ENCODE results near the gene KRTAP10-8. TPM values are rescaled to one million over a fixed set of nuclear protein-coding genes. Genes with fewer than 3 reads are reported as not detected.

The KRTAP10-8 gene
- total RNA-seq, 1 experiment from 2014 or later = not detected

GRCh38 chr21:44576025-44576420, 35.9 kb upstream of the KRTAP10-8 start:
- Histone ChIP-seq H3K9me3 (ENCODE audit: control insufficient read depth, insufficient read depth, low read depth, low read length) (0 out of 2 replicates have a peak, but pooled peaks cover under 1% of the 10 kb centered on the region), H3K4me1 (ENCODE audit: control insufficient read depth, insufficient read depth, low read length) (peaks cover 5% of the 10 kb centered on the region; the same call in 1 of the 2 replicates), H3K36me3 (ENCODE audit: control insufficient read depth, insufficient read depth, low read length) (no peaks in the 10 kb centered on the region), H3K4me3 (ENCODE audit: low read depth in 2 of 2, low read length in 2 of 2) (no peak overlapping the region), H3K27me3 (ENCODE audit: control insufficient read depth, insufficient read depth, low read length) (no peaks in the 10 kb centered on the region), H3K27ac (ENCODE audit: low read length) (no peak overlapping the region)
- in situ Hi-C loops (cut with HindIII; ENCODE audit: low pct_unique_long_range_greater_than_20kb, low sequenced_read_pairs) (no loop called here), intact Hi-C loops (cut with micrococcal nuclease; ENCODE audit: unreplicated experiment) (no loop called here)
- ChIA-PET CTCF (no interaction called here), POLR2A (no interaction called here)
- ATAC-seq = no peak
- no TSS peak for BruUV-seq (replicated peaks)
- no peak for DNase-seq (ENCODE audit: low read depth, low spot score)
- TF ChIP-seq REST (IDR thresholded peaks at IDR 0.05; ENCODE audit: insufficient read depth in 1 of 2, low read depth in 2 of 2, low read length in 1 of 2) (no peak), TCF7L2 (IDR thresholded peaks at IDR 0.05; ENCODE audit: low read depth, low read length) (no peak), CTCF (IDR thresholded peaks at IDR 0.05) (no peak), SIN3A (IDR thresholded peaks at IDR 0.05; ENCODE audit: borderline replicate concordance, insufficient read depth, low read depth, low read length) (no peak), POLR2AphosphoS5 (IDR thresholded peaks at IDR 0.05; ENCODE audit: low read depth, low read length) (no peak)

DNA sequence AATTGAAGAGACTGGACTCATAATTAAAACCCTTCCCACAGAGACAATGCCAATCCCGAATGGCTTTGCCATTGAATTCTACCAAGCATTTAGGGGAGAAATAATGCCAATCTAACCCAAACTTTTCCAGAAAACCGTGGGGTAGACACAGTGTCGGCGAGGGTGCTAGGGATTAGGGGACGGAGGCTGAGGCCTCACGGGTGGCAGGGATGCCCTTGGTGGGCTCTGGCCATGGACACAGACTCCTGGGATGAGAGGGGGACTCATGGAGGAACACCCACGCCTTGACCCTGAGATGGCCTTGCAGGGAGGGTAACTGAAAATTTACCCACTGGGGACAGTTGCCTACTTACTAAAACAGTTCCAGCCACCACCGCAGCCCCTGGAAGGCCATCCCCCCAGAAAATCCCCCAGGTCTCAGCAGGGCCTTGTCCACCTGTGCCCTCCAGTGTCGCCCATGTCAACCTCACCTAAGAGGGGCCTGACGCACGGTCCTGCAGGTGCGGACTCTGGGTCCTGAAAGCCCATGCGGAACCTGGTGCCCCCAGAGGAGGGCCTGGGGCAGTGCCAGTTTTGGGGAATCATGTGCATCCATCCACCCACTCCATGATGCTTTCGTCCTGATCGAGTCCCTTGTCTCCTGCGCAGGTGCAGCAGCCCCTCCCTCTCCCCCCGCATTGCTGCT, 33.4 kb upstream of the KRTAP10-8 start:
- TF ChIP-seq CTCF (IDR thresholded peaks at IDR 0.05) (no peak), TCF7L2 (IDR thresholded peaks at IDR 0.05; ENCODE audit: low read depth, low read length) (no peak), SIN3A (IDR thresholded peaks at IDR 0.05; ENCODE audit: borderline replicate concordance, insufficient read depth, low read depth, low read length) (no peak), REST (IDR thresholded peaks at IDR 0.05; ENCODE audit: insufficient read depth in 1 of 2, low read depth in 2 of 2, low read length in 1 of 2) (no peak), POLR2AphosphoS5 (IDR thresholded peaks at IDR 0.05; ENCODE audit: low read depth, low read length) (no peak)
- H3K27ac ChIP-seq (ENCODE audit: low read length) = no peak overlapping the region
- ATAC-seq = no peak
- H3K4me1 ChIP-seq (ENCODE audit: control insufficient read depth, insufficient read depth, low read length) = peaks cover 4% of the 10 kb centered on the region
- CTCF ChIA-PET = interaction anchor here (0.6 kb wide), 1 partner anchor 562 kb away, joined by 4 read pairs; no protein-coding TSS in a partner anchor
- intact Hi-C loops (cut with micrococcal nuclease; ENCODE audit: unreplicated experiment) = no loop called here
- DNase-seq (ENCODE audit: low read depth, low spot score) = no peak
- BruUV-seq (replicated peaks) = no TSS peak
- 0 out of 2 replicates have a peak, but pooled peaks cover 7% of the 10 kb centered on the region for H3K9me3 ChIP-seq (ENCODE audit: control insufficient read depth, insufficient read depth, low read depth, low read length)
- POLR2A ChIA-PET = no interaction called here
- in situ Hi-C loops (cut with HindIII; ENCODE audit: low pct_unique_long_range_greater_than_20kb, low sequenced_read_pairs) = no loop called here
- no peak overlapping the region for H3K4me3 ChIP-seq (ENCODE audit: low read depth in 2 of 2, low read length in 2 of 2)
- no peaks in the 10 kb centered on the region for H3K36me3 ChIP-seq (ENCODE audit: control insufficient read depth, insufficient read depth, low read length)
- H3K27me3 ChIP-seq (ENCODE audit: control insufficient read depth, insufficient read depth, low read length) = no peaks in the 10 kb centered on the region
